ENCODE data around the gene ATP2B1.
"Not testable (repeated sequence)": the region's sequence is repeated elsewhere in the genome, so short reads cannot be mapped to it uniquely, and the experiment has no call there.

ATP2B1 gene

DNA sequence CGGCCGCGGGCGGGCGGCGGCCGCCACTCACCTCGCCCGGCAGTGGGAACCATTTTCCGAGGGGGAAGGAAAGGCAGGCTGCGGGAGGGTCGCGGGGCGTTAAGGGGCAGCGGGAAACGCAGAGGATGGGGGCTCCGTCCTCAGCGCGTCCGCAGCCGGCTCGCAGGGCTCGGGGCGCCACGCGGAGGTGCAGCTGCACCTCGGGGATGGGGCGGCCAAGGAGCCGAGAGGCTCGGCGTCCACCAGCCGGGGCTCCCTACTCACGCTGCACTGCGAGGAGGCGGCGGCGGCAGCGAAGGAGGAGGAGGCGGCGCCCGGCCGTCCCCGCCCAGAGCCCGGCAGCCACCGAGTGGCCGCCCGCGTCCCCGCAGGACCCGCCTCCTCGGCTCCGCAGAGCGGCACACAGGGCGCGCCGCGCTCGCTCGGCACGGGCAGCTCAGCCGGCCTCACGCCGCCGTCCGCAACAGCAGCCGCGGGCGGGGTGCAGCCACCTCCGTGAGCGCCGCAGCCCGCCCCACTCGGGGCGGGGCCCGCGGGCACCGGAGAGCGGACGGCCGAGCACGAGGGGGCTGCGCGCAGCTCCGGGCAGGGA lies at the start of gene ATP2B1:
TSS of gene ATP2B1 (minus strand) at position 274 of the 592 bp plus-strand sequence. CDS start 52,952 bp downstream, outside the sequence.
- peak; percentile 44 for DNase-seq

DNA sequence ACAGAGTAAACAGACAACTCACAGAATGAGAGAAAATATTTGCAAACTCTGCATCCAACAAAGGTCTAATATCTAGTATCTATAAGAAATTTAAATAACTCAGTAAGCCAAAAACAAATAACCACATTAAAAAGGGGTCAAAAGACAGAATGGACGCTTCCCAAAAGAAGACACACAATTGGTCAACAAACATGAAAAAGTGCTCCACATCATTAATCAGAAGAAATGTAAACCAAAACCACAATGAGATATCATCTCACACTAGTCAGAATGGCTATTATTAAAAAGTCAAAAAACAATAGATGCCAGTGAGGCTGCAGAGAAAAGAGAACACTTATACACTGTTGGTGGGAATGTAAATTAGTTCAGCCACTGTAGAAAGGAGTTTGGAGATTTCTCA lies 49.3 kb upstream of the ATP2B1 start:
- DNase-seq, result not testable (repeated sequence)

DNA sequence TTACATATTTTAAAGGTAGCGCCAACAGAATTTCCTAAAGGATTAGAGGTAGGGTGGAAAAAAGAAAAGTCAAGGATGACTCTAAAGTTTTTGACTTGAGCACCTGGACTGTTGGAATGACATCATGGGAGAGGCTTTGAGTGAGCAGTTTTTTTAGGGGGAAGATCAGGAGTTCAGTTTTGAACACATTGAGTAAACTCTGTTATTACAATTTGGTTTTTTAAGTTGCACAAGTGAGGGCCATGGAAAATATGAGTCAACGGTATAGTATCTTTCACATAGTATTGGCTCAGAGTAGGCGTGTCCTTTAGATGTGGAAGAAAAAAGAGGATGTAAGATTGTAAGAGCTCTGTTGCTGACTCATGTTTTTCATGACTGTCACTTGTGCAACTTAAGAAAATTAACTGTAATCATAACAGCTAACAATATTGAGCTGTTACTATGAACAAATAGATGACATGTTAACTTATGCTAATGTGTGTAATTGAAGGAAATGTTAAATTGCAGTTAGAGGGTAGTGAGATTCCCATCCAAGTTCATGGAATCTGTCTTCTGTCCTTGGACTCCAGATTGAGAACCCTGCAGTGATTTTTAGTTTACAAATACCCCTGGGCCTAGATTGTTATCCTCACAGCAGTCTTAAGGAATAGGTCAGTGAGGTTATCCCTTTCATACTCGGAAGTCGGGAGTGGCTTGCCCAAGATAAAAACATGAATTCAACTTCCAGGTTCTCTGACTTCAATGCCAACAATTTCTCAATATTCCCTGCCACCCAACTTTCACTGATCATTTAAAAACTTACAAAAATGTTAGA lies 48.2 kb upstream of the ATP2B1 start:
- no peak for DNase-seq

DNA sequence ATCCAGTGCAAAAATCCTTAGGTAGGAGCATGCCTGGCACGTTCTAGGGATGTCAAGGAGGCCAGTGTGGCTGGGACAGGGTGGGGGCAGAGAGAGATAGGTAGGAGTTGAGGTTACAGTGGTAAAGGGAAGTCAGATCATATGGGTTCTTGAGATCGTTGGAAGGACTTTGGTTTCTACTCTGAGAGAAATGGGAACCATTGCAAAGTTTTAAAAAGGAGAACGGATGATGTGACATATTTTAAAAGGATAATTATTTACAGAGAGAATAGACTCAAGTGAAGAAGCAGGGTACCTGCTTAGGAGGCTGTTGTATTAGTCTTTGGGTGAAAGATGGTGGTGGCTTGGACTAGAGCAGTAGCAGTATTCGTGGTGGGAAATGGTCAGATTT lies 47.6 kb upstream of the ATP2B1 start:
- DNase-seq, result no peak

DNA sequence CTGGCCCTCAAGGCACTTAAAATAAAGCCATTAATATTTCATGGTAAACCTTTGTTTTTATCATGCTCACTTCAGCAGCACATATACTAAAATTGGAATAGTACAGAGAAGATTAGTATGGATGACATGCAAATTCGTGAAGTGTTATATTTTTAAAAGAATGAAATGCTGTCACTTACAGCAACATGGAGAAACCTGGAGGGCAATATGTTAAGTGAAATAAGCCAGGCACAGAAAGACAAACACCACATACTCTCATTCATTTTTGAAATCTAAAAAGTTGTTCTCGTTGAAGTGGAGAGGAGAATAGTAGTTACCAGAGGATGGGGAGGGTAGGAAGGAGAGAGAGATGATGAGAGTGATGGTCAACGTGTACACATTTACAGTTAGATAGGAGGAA lies 45.4 kb upstream of the ATP2B1 start:
- no peak for DNase-seq

- DNase-seq, result no peak
Observed at GRCh38 chr12:89752341-89752740, 43.7 kb upstream of the ATP2B1 start.

DNA sequence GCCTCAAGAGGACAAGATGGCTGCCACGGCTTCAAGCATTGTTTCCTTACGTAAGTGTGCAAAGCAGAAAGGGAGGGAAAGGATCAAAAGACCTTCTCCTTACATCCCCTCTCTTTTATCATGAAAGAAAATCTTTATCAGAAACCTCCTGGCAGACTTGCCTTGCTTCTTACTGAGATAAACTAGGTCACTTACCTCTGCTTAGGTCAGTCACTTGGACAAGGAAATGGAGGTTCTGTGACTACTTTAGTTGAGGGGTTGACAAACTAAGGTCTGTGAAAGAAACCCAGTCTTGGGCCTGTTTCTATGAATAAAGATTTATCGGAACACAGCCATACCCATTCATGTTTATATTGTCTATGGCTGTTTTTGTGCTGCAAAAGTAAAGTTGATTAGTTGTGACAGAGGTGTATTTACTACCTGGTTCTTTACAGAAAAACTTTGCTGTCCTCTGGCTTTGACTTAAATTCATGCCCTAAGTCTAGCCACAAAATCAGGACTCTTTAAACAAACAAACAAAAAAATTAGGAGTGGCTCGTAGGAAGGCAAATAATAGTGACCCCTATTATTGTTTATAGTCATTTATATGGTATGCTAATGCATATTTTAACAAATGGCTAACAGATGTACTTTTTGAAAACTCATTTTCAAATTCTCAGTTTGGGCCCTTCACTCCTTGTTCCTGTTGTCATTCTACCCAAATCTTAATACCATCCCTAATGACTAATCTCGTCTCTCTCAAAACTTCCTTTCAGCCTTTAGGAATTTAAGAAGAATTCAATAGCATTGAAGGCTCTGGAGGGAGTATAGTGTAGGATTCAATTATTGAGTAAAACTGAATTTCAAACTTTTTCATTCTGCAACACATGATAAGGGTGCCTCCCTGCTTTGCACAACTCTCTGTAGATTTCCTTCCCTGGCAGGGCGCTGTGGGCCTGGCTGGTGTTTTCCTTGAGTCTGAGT lies 42.0 kb upstream of the ATP2B1 start:
- no peak for DNase-seq

DNA sequence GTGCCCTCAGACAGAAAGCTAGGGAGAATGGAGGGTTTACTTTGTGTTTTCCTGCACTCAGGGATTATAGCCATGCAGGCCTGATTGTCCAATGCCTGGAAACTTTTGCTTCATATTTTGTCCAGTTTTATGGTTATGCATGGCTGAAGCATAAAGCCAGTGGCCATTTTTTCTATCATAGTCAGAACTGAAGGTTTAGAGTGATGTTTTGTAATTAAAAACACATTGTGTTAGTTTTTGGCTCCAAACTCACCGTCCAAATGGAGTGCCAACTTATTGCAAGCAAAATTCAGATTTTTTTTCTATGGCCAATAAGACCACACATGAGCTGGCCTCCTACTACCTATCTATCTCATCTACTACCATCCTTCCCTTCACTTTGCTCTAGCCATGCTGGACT lies 40.2 kb upstream of the ATP2B1 start:
- no peak for DNase-seq

DNA sequence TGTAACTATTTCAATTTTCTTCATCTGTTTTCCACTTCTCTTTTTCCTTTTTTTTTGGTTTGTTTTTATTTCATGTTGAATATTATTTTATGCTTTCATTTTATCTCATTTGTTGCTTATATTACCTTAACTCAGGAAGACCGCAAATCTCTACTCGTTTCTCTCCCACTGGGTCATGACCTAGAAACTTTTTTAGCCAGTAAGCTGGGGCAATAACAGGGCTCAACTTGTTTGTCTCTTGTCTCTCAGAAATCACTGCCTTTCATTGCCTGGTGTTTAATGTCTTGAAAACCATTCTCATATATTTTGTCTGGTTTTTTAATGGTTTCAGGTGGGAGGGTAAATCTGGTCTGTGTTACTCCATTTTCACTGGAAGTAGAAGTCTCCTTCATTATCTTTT lies 36.6 kb upstream of the ATP2B1 start:
- DNase-seq, result no peak

DNA sequence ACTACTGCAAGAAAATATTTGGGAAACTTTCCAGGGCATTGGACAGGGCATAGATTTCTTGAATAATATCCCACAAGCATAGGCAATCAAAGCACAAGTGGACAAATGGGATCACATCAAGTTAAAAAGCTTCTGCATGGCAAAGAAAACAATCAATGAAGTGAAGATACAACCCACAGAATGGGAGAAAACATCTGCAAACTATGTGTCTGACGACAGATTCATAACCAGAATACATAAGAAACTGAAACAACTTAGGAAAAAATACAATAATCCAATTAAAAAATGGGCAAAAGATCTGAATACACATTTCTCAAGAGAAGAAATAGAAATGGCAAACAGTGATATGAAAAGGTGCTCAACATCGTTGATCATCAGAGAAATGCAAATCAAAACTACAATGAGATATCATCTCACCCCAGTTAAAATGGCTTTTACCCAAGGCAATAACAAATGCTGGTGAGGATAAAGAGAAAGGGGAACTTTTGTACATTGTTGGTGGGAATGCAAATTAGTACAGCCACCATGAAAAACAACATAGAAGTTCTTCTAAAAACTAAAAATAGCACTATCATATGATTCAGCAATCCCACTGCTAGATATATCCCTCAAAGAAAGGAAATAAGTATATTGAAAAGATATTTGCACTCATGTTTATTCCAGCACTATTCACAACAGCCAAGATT lies 33.8 kb upstream of the ATP2B1 start:
- DNase-seq, result no peak

DNA sequence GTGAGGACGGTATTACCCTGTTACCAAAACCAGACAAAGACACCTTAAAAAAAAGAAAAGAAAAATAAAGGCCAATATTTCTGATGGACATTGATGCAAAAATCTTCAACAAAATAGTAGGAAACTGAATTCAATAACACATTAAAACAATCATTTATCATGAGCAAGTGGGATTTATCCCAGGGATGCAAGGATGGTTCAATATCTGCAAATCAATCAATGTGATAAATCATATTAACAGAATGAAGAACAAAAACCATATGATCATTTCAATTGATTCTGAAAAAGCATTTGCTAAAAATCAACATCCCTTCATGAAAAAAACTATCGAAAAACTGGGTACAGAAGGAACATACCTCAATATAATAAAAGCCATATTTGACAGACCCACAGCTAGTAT lies 32.3 kb upstream of the ATP2B1 start:
- DNase-seq, result no peak

GRCh38 chr12:89736995-89737394 lies 28.4 kb upstream of the ATP2B1 start:
- no peak for DNase-seq

GRCh38 chr12:89733579-89734201 lies 25.1 kb upstream of the ATP2B1 start:
- DNase-seq, result no peak

DNA sequence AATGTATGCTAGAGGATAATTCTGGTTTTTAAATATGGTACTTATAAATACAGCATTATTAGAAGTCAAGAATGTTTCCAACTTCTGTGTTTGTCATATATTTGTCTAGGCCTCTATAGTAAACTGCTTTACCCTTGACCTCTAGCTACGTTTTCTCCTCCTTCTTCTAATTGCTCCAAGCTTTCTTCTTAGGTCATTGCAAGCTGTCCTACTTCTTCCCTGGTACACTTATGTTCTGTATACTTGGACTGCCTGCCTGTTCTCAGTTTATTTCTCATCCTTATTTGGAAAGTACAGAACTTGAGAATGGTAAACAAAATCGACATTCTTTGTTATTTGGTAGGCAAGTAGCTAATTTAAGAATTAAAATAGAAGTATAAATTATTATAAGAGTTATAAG lies 23.9 kb upstream of the ATP2B1 start:
- no peak for DNase-seq

GRCh38 chr12:89731614-89732013 lies 23.0 kb upstream of the ATP2B1 start:
- DNase-seq, result no peak

GRCh38 chr12:89731089-89731488 lies 22.5 kb upstream of the ATP2B1 start:
- DNase-seq, result no peak

- no peak for DNase-seq
Observed at GRCh38 chr12:89729946-89730459, 21.4 kb upstream of the ATP2B1 start.

DNA sequence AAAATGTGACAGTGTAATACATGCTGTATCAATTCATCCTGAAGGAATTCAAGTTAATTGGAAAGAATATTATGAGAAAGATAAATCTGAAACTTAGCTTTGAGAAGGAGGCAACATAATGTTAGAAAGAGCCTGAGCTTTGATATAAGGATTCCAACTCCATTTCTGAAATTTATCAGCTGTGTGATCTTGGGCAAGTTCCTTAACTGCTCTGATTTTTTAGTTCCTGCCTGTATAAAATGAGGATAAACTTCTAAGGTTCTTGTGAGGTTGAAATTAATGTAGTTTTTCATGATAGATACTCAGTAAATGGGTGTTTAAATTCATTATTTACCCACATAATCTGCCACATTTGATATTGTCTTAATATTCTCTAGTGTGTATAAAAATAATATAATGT lies 14.6 kb upstream of the ATP2B1 start:
- DNase-seq, result no peak

DNA sequence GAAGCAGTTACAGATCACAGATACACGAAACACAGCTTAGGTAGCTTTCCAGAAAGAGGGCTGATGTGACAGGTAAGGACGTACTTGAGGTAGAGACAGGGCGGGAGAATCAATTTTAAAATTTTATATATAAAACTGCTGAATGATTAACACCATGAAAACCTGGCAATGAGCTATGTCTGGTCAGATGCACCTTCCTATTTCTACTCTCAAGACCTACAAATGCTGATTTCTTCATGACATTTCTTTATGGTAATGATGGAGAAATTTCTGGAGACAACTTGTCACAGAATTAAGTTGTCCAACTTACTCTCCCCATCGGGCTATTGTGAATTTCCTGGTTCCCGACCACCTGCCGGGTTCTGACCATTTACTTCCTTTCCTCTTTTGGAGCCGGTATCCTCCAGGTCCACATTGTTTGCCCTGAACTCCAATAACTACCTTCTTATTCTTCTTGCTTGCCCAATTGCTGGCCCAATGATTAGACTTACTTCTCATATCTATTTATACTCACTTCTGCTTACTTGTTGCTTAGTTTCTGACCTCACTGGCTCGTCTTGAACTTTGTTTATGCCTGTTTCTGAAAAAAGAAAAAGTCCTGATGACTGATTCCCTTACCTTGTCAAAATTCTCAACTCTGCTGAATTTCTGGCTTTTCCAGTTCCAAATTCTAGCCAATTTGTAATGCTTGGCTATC lies 12.8 kb upstream of the ATP2B1 start:
- no peak for DNase-seq

DNA sequence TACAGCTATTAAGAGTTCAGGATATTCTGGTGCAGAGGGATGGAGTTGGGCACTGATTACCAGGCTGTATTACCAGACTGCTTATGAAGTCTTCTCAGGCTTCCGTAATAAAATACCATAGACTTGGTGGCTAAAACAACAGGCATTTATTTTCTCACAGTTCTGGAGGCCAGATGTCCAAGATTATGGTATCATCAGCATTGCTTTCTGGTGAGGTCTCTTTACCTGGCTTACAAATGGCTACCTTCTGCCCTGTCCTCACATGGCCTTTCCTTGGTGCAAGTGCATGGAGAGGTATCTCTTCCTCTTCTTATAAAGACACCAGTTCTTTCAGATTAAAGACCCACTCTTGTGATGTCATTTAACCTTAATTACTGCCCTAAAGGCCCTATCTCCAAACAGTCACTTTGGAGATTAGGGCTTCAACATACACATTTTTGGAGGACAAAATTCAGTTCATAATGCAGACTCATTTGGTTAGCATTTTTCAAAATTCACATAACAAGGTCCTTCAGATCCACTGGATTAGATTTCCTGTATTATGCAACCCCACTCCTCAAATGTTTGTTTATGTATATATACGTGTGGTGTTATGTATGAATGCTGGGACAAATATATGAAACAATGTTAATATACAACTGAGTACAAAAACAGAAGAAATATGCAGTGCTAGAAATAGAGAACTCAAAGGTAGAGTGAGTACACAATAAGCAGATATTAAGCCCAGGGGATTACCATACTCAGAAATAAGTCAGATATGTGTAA lies 9.3 kb upstream of the ATP2B1 start:
- no peak for DNase-seq

DNA sequence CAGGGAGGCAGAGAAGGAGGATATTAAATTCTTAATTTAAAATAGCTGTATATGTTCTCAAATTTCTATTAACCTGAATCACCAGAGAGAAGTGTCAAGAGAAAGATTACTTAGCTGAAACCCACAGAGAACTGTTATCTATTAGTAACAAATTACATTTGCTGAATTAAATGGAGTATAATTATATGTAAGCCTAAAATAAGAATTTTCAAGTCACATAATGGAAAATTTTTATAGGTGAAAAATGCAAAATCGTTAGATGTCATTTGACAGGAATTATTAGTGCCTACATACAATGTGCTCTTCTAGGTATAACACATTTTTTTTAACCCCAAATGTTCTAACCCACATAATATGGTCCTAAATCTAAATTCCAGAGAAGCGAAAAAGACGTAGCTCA lies 4.1 kb upstream of the ATP2B1 start:
- DNase-seq, result no peak
